A549 (cell line): ENCODE results near the gene MORC2.

Experiments
- CEBPB ChIP-seq, 2 experiments: fragments of >200 bp in 1 of 2; sonication (Bioruptor Twin) in 1 of 2; formaldehyde crosslinking in 1 of 2; IDR thresholded peaks; 2 replicates each; pipeline ENCODE4 v1.6.1; 2012 to 2016
- CTCF ChIP-seq: fragments of >200 bp; sonication (Bioruptor Twin); formaldehyde crosslinking; IDR thresholded peaks from 3 replicates; pipeline ENCODE4 v1.5.1; 2016

DNA sequence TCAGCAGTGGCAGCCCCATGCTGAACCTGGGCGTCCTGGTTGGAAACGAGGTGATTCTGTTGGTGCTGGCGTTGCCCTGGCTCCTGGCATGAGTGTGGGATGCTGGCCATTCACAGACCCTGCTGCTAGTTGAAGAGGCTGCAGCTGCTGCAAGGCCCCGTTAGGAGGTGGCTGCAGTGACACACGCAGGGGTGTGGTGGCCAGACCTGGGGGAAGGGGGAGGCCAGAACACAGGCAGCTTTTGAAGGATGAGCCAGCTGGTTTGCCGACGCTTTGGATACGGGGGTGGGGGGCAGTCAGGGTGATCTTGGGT, 77.2 kb downstream of the MORC2 start:
- TF ChIP-seq CTCF (no peak), CEBPB (IDR thresholded peaks at IDR 0.05) (no peak)
